HTERT RPE-1 (cell line): ENCODE data around the gene LAMA3.

Source experiments
- in situ Hi-C: fragments of 300-500 bp; cut with MboI; formaldehyde crosslinking; loops from 4 replicates; pipeline ENCODE4 v1.14.3; 2020; ENCODE audit warnings: low sequenced_read_pairs

Gene LAMA3

DNA sequence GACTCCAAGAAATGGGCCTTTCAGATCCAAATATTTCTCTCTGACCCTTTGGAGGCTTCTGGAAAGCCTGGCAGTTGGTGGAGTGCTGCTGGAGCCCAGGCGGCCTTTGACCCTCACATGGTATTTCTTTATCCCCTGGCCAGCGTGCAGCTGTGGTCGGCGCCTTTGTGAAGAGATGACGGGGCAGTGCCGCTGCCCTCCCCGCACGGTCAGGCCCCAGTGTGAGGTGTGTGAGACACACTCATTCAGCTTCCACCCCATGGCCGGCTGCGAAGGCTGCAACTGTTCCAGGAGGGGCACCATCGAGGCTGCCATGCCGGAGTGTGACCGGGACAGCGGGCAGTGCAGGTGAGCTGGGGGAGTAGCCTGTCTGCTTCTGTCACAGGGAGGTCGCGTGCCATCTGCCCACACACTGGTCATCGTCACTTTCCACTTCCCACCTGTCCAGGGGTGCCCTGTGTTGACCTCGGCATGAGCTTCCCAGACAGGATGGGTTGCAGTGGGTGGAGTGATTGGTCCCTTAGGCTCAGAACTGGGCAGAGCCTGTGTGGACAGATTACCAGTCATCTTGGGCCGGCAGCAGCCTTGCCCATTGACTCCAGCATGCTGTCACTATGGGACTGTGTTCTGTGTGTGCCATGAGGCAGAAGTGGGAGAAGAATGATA lies 158.2 kb downstream of the LAMA3 start:
- in situ Hi-C loops, result no loop called here

DNA sequence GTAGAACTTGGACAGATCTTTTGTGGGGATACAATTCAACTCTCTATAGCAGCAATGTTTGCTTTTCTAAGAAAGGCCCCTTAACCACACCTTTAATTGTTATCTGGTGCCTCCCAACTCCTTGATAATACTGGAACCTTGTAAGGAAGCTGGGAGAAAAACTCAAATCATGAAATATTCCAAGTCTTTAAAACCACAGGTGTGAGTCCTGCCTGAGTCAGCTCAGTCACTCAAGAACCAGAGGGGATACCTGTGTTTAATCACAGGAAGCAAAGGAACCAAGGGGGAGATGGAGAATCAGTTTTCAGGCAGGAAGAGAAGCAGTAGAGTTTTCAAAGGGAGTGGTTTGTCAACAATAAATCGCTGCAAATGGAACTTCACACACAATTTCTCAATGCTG lies 159.9 kb downstream of the LAMA3 start:
- in situ Hi-C loops, result no loop called here

DNA sequence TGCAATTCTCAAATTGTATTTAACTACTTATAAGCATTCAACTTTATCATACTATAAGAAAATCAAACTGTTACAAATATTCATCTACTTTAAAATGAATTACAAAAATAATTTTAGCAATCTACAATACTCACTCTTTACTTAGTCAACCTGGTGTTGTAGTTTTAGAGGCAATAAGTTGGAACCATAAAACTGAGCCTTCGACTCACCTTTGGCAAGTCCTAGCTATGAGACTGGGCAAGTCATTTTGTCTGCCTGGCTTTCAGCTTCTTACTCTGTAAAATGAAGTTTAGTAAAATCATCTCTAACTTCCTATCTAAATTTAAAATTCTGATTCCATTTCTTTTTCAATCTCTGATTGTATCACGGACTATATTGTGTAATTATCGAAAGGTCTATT lies 161.0 kb downstream of the LAMA3 start:
- in situ Hi-C loops, result no loop called here

DNA sequence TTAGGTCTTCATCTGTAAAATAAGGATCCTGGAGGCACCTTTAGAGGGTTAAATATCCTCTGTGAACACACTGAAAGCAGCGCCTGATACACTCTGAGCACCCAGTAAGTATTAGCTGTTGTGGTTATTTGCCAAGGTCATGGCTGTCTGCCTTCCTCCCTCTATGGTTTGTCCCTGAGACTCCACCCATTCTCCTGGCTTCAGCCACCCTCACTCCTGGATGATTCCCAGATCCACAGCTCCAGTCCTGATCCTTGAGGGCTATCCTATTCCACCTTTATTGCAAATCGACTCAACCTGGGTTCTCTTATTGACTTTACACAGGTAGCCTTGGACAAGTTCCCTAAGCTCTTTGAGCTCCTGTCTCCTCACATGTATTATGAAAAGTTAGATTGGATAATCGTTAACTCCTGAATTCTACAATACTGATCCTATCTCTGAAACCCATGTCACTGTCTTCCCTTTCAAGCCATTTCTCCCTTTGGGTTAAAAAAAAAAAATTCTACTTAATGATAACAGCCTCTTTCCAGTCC lies 162.3 kb downstream of the LAMA3 start:
- in situ Hi-C loops, result no loop called here

DNA sequence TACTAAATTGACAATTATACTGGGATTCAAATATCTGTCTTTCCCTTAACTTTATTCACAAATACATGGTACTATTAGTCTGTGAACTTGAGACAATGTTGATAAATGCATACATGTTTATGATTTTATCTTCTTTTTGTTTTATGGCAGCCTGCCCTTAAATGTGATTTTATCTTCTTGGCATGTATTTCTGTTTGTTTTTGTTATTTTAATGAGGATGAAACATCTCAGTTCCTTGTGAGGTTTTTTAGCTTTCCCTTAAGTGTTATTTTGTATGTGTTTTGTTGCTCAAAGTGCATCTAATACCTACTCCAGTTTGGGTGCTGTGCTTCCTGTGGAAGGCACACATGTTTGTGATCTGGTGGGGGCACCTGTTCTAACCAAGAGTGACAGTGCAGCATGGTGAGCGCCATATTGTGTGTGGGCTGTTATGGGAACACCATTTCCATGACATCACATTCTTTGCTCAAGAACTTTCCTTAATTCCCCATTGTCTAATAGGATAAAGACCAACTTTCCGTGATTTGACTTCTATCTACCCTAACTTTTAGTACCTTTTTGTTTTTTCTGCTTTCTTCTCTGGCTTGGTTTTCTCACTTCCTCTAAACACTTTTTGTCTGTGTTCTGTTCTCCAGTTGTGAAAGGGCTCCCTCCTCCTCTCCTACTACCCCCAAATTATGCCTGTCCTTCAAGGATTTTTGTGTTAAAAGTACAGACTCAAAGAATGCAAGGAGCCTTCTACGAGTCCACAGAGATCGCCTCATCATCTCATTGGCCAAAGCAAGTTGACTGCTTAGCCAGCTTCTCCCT lies 163.2 kb downstream of the LAMA3 start:
- in situ Hi-C loops, result no loop called here

DNA sequence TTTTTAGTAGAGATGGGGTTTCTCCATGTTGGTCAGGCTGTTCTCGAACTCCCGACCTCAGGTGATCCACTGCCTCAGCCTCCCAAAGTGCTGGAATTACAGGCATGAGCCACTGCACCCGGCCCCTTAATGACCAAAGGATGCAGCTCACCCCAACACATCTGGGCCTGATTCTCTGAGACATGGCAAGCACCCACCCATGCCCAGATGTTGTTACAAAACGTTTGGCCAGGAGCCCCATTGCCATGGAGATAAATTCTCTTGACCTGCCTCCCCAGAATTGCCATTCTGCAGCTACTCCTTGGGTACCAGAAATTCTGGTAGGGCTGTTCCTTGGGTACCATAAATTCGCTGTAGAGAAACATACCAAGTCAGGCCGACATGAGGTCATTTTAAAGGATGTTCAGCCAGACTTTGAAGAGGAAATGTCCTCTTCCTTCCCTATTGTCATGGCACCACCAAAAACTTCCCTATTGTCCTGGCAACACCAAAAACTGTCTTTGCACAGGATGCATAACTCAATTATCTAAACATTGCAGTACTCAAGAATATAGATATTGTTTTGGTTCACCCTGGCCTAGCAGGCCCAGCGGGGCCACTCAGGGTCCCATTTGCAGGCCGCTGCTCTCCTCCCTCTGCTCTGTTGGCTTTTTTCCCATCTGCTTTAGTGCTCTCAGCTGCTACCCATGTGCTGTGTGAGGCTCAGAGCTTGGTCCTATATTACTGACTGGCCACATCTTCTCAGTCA lies 164.4 kb downstream of the LAMA3 start:
- in situ Hi-C loops, result no loop called here

- in situ Hi-C loops, result no loop called here
These were observed 166.5 kb downstream of the LAMA3 start for GRCh38 chr18:23855721-23856120.

DNA sequence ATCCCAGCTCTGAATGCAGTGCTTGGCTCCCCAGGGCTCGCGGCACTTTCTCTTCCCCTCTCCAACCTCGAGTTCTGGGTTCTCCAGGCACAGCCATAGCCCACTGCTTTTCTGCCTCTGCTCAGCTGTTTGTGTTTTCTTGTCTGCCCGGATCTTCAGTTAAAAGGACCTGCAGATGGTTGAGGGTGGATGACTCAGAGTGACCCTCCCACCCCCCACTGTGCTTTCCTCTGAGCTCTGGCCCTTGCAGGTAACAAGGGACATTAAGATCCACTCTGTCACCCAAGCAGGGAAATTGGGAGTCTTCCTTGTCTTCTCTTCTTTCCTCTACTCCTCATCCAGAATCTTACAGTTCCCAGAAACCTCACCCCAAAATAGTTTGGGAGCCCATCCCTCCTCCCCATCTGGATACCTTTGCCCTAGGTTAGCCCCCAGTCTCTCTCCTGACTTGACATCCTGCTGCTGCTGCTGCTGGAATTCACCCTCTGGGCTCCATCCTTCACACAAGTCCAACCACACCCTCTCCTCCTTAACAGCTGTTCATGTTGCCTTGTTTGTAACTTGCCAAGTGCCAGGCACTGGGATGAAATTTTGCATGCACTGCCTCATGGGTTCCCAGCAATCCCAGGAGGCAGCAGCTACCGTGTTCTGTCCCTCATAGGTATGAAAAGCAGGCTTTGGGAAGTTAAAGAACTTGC lies 167.4 kb downstream of the LAMA3 start:
- in situ Hi-C loops, result no loop called here

GRCh38 chr18:23857164-23857552 lies 167.9 kb downstream of the LAMA3 start:
- in situ Hi-C loops, result no loop called here

DNA sequence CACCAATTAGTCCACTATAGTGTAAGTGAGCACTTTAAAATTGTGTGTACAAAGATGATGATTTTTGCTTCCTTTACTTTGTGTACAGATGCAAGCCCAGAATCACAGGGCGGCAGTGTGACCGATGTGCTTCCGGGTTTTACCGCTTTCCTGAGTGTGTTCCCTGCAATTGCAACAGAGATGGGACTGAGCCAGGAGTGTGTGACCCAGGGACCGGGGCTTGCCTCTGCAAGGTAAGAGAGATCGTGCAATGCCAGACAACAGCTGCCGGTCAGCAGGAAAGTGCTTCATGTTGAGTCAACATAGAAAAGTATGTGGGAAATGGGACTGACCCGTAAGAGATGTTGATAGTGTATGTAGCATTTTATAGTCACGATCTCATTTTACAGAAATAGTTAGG lies 168.5 kb downstream of the LAMA3 start:
- in situ Hi-C loops, result no loop called here

DNA sequence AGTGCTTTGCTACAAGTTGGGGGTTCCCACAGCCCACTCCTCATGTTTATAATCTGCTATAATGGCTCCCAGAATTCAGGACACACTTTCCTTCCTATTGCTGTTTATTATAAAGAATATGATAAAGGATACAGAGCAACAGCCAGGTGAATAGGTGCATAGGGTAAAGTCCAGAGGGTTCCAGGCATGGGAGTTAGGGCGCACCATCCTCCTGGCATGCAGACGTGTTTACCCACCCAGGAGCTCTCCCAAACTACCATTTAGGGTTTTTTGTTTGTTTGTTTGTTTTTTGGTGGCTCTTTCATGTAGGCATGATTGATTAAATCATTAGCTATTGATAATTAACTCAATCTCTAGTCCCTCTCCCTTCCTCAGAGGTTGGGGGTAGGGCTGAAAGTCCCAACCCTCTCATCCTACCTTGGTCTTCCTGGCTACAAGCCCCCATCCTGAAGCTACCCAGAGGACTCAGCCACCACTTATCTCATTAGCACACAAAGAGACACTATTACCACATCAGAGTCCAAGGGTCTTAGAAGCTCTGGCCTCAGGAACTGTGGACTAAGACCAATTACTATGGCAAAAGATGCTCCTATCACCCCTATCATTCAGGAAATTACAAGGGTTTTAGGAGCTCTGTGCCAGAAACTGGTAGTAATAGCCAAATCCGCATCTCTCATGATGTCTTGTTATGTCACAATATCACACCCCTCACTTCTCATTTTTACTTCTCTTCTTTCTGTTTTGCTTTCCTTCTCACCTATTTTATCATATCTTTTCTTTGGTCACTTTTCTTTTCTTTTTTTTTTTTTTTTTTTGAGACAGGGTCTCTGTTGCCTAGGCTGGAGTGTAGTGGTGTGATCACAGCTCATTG lies 170.4 kb downstream of the LAMA3 start:
- in situ Hi-C loops, result no loop called here

DNA sequence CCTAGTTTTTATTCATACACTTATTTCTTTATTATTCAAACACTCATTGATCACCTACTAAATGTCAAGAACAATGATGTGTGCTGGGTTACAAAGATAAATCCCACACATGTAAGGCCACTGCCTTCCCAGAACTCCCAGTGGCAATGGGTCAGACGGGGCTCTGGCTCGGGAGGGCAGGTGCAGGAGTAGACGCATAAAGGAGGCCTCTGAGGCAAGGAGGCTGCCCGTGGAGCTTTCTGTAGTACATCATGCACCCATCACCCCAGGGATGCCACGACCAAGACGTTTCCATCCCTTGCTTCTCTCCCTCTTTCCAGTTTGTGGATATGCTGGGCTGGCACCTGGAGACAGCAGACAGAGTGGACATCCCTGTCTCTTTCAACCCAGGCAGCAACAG lies 172.1 kb downstream of the LAMA3 start:
- in situ Hi-C loops, result no loop called here

DNA sequence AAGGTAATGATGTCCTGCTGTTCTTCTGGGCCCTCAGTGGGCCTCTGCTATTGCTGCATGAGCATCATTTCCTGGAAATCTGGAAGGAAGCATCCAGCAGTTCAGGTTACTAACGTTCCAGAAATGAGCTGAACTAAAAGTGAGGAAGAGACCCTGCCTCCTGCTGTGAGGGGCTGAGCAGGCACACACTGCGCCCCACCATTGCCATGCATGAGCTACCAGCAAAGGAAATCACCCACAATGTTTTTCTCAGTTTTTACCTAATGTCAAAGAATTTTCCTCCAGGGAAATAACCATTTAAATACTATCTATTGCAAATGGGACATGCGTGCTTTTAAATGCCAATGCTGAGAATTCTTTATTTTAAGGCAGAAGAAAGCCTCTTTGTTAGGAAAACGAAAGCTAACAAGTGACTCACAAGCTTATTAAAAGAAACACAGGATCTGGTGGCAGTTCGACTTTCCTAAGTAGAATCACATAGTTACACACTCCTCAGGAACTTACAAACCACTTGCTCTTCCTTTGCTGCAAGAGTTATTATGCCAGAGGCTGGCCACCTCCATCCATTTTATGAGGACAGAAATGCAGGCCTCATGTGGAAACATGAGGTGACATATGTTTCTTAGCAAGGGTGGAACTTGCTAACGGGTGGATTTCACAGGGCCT lies 172.7 kb downstream of the LAMA3 start:
- in situ Hi-C loops, result no loop called here

DNA sequence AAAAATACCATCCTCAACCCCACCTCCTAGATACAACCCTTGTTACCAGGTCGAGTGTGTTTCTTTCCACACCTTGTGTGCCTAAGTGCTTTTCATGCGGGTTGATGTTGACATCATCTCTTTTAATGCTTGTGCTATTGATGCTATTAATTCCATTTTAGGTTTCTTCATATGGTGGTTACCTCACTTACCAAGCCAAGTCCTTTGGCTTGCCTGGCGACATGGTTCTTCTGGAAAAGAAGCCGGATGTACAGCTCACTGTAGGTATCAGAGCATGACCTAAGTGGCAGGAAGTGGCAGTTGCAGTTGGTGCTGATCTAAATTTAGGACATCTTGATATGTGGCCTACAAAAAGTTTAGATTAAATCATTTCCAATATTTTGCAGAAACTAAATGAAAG lies 175.4 kb downstream of the LAMA3 start:
- in situ Hi-C loops, result no loop called here

DNA sequence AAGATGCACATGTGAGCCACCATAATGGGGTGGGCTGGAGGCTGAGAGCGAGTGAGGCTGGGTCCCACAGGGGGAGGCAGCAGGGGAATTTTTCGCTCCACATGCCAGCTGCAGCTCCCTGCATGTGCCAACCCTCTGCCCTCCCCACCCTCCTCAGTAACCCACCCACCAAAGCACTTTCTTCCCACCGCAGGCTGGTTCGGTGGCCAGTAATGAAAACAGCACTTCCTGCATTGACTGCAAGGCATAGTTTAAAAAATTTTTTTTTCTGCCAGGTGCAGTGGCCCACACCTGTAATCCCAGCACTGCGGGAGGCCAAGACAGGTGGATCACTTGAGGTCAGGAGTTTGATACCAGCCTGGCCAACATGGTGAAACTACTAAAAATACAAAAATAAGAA lies 177.8 kb downstream of the LAMA3 start:
- in situ Hi-C loops, result no loop called here

DNA sequence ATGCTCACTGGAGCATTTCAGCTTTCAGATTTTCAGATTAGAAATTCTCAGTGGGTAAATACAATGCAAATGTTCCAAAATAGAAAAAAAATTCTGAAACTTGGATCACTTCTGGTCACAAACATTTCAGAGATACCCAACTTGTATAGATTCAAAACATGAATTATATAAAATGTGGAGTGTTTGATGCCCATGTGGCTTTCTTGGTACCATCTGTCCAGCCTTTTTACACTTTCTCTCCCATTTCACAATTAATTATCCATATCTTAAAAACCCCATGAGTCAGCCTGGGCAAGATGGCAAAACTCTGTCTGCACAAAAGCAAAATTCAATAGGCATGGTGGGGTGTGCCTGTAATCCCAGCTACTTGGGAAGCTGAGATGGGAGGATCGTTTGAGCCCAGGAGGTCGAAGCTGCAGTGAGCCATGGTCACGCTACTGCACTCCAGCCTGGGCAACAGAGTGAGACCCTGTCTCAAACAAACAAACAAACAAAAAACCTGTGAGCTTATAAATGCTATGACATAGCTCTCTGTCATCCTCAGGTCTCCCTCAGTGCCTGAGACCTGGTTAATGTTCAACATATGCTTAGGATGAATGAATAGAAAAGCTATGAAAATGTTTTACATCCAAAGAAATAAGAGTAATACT lies 179.0 kb downstream of the LAMA3 start:
- in situ Hi-C loops, result no loop called here

DNA sequence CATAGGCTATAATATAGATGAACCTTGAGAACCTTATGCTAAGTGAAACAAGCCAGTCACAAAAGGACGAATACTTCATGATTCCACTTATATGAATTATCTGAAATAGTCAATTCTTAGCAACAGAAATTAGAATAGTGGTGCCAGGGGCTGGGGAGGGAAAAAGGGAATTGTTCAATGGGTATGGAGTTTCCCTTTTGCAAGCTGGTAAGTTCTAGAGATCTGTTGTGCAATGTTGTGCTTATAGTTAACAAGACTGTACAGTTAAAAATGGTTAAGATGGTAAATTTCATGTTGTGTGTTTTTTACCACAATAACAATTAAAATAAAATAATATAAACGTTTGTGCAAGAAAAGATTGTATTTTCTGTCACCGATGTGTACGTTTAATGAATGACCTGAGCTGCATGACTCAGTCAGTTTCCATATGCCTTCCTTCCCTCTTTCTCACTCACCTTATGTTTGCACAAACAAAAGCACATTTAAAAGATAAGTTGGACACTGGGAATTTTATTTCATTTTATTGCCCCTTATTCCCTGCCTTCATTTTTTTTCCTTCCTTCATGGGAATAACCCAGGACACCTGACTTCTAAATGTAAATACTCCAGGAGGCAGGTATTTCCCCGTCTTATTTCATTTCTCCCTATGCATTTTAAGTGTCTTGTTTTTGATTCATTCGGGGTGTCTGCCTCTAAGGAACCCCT lies 181.6 kb downstream of the LAMA3 start:
- in situ Hi-C loops, result no loop called here

GRCh38 chr18:23871410-23871809 lies 182.2 kb downstream of the LAMA3 start:
- in situ Hi-C loops, result no loop called here
